ENCODE results near the gene CABLES2.
"Not testable (repeated sequence)": the region's sequence is repeated elsewhere in the genome, so short reads cannot be mapped to it uniquely, and the experiment has no call there.

DNA sequence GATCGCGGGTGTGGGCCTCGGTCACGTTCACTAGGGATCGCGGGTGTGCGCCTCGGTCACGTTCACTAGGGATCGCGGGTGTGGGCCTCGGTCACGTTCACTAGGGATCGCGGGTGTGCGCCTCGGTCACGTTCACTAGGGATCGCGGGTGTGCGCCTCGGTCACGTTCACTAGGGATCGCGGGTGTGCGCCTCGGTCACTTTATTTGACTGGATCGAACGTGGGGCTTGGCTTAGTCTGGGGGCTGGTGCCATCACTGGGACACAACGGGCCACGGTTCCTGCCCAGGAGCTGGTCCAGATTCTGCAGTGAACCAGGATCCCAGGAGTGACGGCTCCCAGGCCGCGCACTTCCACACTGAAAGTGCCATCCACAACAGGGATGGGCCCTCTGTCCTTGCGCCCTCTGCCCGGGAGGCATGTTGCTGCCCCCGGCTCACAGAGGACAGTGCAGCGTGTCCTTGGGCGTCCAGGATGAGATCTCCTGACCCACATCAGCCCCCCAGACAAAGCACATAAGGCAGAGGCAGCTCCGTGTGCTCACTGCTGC lies 33.4 kb downstream of the CABLES2 start:
- TF ChIP-seq, protein P1, sequence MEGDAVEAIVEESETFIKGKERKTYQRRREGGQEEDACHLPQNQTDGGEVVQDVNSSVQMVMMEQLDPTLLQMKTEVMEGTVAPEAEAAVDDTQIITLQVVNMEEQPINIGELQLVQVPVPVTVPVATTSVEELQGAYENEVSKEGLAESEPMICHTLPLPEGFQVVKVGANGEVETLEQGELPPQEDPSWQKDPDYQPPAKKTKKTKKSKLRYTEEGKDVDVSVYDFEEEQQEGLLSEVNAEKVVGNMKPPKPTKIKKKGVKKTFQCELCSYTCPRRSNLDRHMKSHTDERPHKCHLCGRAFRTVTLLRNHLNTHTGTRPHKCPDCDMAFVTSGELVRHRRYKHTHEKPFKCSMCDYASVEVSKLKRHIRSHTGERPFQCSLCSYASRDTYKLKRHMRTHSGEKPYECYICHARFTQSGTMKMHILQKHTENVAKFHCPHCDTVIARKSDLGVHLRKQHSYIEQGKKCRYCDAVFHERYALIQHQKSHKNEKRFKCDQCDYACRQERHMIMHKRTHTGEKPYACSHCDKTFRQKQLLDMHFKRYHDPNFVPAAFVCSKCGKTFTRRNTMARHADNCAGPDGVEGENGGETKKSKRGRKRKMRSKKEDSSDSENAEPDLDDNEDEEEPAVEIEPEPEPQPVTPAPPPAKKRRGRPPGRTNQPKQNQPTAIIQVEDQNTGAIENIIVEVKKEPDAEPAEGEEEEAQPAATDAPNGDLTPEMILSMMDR (IDR thresholded peaks at IDR 0.05): not testable (repeated sequence)
- not testable (repeated sequence) for TF ChIP-seq POLR2A (IDR thresholded peaks at IDR 0.05; ENCODE audit: low read depth); EP300 (IDR thresholded peaks at IDR 0.05); POLR2AphosphoS5 (IDR thresholded peaks at IDR 0.05)
